Endothelial cell of umbilical vein (primary cell): Measurements from ENCODE around the gene TDRD7. TPM values are rescaled to one million over a fixed set of nuclear protein-coding genes. Genes with fewer than 3 reads are reported as not detected.

Experiments used
- BruUV-seq: library from RNA; stranded (reverse); fragments of 400-500 nt; replicated peaks from 2 replicates; lab custom pipeline; 2021; lab: Mats Ljungman, UMichigan
- CTCF ChIA-PET: fragments of 300-600, 350-600 bp; sonication (Branson Sonifier 250); formaldehyde crosslinking; loops from one replicate; lab custom pipeline; 2021; ENCODE audit warnings: antibody characterized with exemption, inconsistent platforms; lab: Charles Lee
- POLR2A ChIA-PET: fragments of 300-600, 350-600 bp; sonication (Branson Sonifier 250); formaldehyde crosslinking; loops from one replicate; lab custom pipeline; 2021; ENCODE audit warnings: antibody characterized with exemption, inconsistent platforms; lab: Charles Lee
- DNase-seq: peaks from one replicate; pipeline ENCODE4 v3.0.0-alpha.2; 2011; ENCODE audit warnings: low read depth, low spot score
- FAIRE-seq: peaks from 2 replicates; lab custom pipeline; 2011; peaks lifted over from hg19 to GRCh38; lab: Jason Lieb, UNC
- H2AFZ ChIP-seq: 2 replicates; pipeline ENCODE4 v1.6.0; 2012; ENCODE audit warnings: low read depth, low read length, control low read depth, inconsistent platforms
- H3K27ac ChIP-seq: 2 replicates; pipeline ENCODE4 v1.5.1; 2011; ENCODE audit warnings: low read depth, mild to moderate bottlenecking, control low read depth, low read length, moderate library complexity; ENCODE audit not compliant: insufficient read depth
- H3K27me3 ChIP-seq, 2 experiments: 2 replicates each; pipeline versions ENCODE4 v1.6.0 to v1.6.1; 2011; ENCODE audit warnings: low read length in 2 of 2, mixed read lengths in 1 of 2; ENCODE audit not compliant: control insufficient read depth in 2 of 2, insufficient read depth in 2 of 2
- H3K36me3 ChIP-seq, 2 experiments: 2 replicates in 1 of 2; 3 replicates in 1 of 2; pipeline ENCODE4 v1.5.1; 2011; ENCODE audit warnings: low read length in 2 of 2, mild to moderate bottlenecking in 1 of 2, moderate library complexity in 1 of 2; ENCODE audit not compliant: control insufficient read depth in 2 of 2, insufficient read depth in 2 of 2; ENCODE audit errors: extremely low read depth in 1 of 2
- H3K4me1 ChIP-seq: 3 replicates; pipeline ENCODE4 v1.5.1; 2011; ENCODE audit warnings: mild to moderate bottlenecking, low read length; ENCODE audit not compliant: control insufficient read depth, insufficient read depth; ENCODE audit errors: extremely low read depth
- H3K4me2 ChIP-seq: 2 replicates; pipeline ENCODE4 v1.6.1; 2011; ENCODE audit warnings: low read length, control low read depth, mixed read lengths; ENCODE audit not compliant: insufficient read depth
- H3K4me3 ChIP-seq, 3 experiments: fragments of 200-600 bp in 1 of 3; sonication (generic), shearing (Covaris generic) in 1 of 3; replicated peaks in 1 of 3; 2 replicates each; pipeline ENCODE4 v1.5.1; 2011 to 2016; ENCODE audit warnings: control low read depth in 3 of 3, low read length in 3 of 3, mild to moderate bottlenecking in 2 of 3, inconsistent platforms in 1 of 3, low read depth in 1 of 3, moderate library complexity in 1 of 3; ENCODE audit not compliant: insufficient read depth in 1 of 3
- H3K79me2 ChIP-seq: 2 replicates; pipeline ENCODE4 v1.6.0; 2012; ENCODE audit warnings: low read length, inconsistent platforms; ENCODE audit not compliant: control insufficient read depth, insufficient read depth
- H3K9ac ChIP-seq: replicated peaks from 2 replicates; pipeline ENCODE3; 2011; ENCODE audit warnings: low read length, control low read depth; ENCODE audit not compliant: insufficient read depth; ENCODE audit errors: extremely low read depth
- H3K9me1 ChIP-seq: replicated peaks from 3 replicates; pipeline ENCODE4 v1.6.0; 2011; ENCODE audit warnings: mild to moderate bottlenecking, low read length; ENCODE audit not compliant: control insufficient read depth, insufficient read depth; ENCODE audit errors: extremely low read depth
- H3K9me3 ChIP-seq: replicated peaks from 2 replicates; pipeline ENCODE4 v1.5.1; 2012; ENCODE audit warnings: low read length, inconsistent platforms; ENCODE audit not compliant: control insufficient read depth, insufficient read depth
- H4K20me1 ChIP-seq: replicated peaks from 2 replicates; pipeline ENCODE3; 2011; ENCODE audit warnings: mild to moderate bottlenecking, low read length; ENCODE audit not compliant: control insufficient read depth, insufficient read depth; ENCODE audit errors: extremely low read depth
- EZH2 ChIP-seq: IDR thresholded peaks from 2 replicates; pipeline ENCODE4 v1.6.1; 2012; ENCODE audit warnings: borderline replicate concordance, low read depth, mild to moderate bottlenecking, moderate library complexity, low read length, inconsistent platforms; ENCODE audit not compliant: severe bottlenecking
- FOS ChIP-seq: IDR thresholded peaks from 2 replicates; pipeline ENCODE4 v1.6.1; 2011; ENCODE audit warnings: mild to moderate bottlenecking, low read length, moderate library complexity, borderline replicate concordance; ENCODE audit not compliant: insufficient read depth
- GATA2 ChIP-seq: IDR thresholded peaks from 2 replicates; pipeline ENCODE4 v1.7.0; 2011; ENCODE audit warnings: low read depth, mild to moderate bottlenecking, moderate library complexity, mixed read lengths, low read length; ENCODE audit not compliant: insufficient read length, insufficient read depth
- JUN ChIP-seq: IDR thresholded peaks from 2 replicates; pipeline ENCODE4 v1.6.1; 2011; ENCODE audit warnings: borderline replicate concordance, low read depth; ENCODE audit not compliant: insufficient read length, insufficient read depth
- MYC ChIP-seq: IDR thresholded peaks from one replicate; pipeline ENCODE4 v1.6.1; 2011; ENCODE audit warnings: mild to moderate bottlenecking, low read depth, low read length
- POLR2A ChIP-seq: IDR thresholded peaks from 2 replicates; pipeline ENCODE4 v1.6.1; 2012; ENCODE audit warnings: low read depth, mild to moderate bottlenecking, control low read depth, low read length
- POLR2AphosphoS5 ChIP-seq: IDR thresholded peaks from 2 replicates; pipeline ENCODE4 v1.6.1; 2012; ENCODE audit warnings: low read depth, mild to moderate bottlenecking, control low read depth, low read length, moderate library complexity; ENCODE audit not compliant: insufficient read depth
- dilution Hi-C: fragments of 300-500 bp; cut with MboI; formaldehyde crosslinking; loops from one replicate; pipeline ENCODE4 v1.15.0; 2019; ENCODE audit warnings: low sequenced_read_pairs; ENCODE audit not compliant: extremely low pct_ligation_motif_present
- intact Hi-C: fragments of 100-400 bp; cut with micrococcal nuclease; formaldehyde crosslinking; loops from one replicate; pipeline ENCODE4 v1.10.0; 2022
- polyA plus RNA-seq, 4 experiments: library from polyadenylated mRNA; depleted of rRNA in 3 of 4; stranded (reverse) in 3 of 4; unstranded in 1 of 4; fragments of >200 nt; gene quantifications; 2 replicates each; pipeline versions ENCODE4 v1.2.1 to v1.2.3, GENCODE V29; 2011 to 2012; ENCODE audit warnings: missing spikeins in 1 of 4
- total RNA-seq: library from RNA; stranded (reverse); gene quantifications from 2 replicates; pipeline ENCODE4 v1.2.3, GENCODE V29; 2021
- TF ChIP-seq, protein P1 (sequence below): IDR thresholded peaks from 2 replicates; pipeline ENCODE4 v1.6.1; 2011; ENCODE audit not compliant: insufficient read depth, insufficient read length
- TF ChIP-seq, protein P2 (sequence below), 2 donors: IDR thresholded peaks; 1 replicate in 1 of 2; 2 replicates in 1 of 2; pipeline ENCODE4 v1.5.1; 2011; ENCODE audit warnings: low read length in 2 of 2, mild to moderate bottlenecking in 2 of 2, moderate library complexity in 2 of 2, control low read depth in 1 of 2, inconsistent platforms in 1 of 2, low read depth in 1 of 2; ENCODE audit not compliant: insufficient read depth in 1 of 2; ENCODE audit errors: extremely low read depth in 1 of 2

The TDRD7 gene
- total and polyA plus RNA-seq, 2 donors (not counting 3 experiments of a cell fraction or from before 2014, with no cell fraction given) = 4.9 to 11.5 TPM

DNA sequence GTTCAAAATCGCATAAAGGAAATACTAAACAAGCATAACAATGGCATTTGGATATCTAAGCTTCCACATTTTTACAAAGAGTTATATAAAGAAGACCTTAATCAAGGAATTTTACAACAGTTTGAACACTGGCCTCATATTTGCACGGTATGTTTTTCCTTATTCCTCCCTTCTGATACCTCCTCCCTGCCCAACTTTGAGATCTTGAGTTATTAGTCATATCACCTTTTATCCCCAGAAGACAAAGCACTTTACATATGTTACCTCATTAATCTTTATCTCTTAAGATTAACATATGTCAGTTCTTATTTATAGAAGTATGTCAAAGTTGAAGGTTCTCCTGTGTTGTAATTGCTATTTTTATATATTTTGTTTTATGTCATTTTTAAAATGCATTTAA lies 29.8 kb downstream of the TDRD7 start:
- dilution Hi-C loops = no loop called here
- H3K4me3 ChIP-seq = no peak overlapping the region
- H3K36me3 ChIP-seq = no peaks in the 10 kb centered on the region
- no peaks in the 10 kb centered on the region for H4K20me1 ChIP-seq
- H3K4me2 ChIP-seq = no peak overlapping the region
- no peak for FAIRE-seq
- H3K27ac ChIP-seq = no peak overlapping the region
- H3K79me2 ChIP-seq = no peaks in the 10 kb centered on the region
- intact Hi-C loops = no loop called here
- ChIA-PET CTCF (interaction anchor here (0.5 to 4.1 kb wide), 5 partner anchors 12 to 174 kb away, joined by 3 to 14 read pairs (median 3); no protein-coding TSS in a partner anchor), POLR2A (no interaction called here)
- DNase-seq = peak; percentile 25
- H3K9me1 ChIP-seq = no peaks in the 10 kb centered on the region
- TF ChIP-seq, protein P1, sequence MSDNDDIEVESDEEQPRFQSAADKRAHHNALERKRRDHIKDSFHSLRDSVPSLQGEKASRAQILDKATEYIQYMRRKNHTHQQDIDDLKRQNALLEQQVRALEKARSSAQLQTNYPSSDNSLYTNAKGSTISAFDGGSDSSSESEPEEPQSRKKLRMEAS = no peak
- TF ChIP-seq JUN (peak; percentile 10), GATA2 (no peak)
- no peak overlapping the region for H3K9ac ChIP-seq
- H3K4me1 ChIP-seq = no peaks in the 10 kb centered on the region
- H3K27me3 ChIP-seq = no peaks in the 10 kb centered on the region
- no peaks in the 10 kb centered on the region for H3K9me3 ChIP-seq
- H2AFZ ChIP-seq = no peak overlapping the region
- no TSS peak for BruUV-seq

DNA sequence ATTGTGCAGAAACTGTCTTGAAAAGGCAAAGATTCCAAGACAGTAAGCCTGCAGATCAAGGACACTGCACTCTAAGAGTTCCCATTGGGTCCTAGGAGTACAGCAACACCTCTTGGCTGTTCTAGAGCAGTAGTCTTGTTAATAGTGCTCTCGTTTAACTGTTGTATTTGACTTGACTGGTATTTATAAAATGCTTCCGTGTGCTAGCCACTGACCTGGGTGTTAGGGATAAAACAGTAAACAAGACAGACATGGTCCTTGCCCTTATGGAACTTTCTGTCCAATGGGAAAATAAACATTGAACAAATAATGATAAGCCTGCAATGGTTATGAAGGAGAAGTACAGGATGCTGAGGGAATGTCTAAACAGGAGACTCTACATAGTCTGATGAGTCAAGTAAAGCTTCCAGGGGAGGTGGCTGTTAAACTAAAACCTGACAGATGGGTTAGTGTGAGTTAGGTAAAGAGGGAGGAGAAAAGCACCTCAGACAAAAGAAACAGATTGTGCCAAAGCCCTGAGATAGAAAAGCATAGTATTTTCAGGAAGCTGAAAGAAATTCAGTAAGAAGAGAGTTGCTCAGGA lies 33.3 kb downstream of the TDRD7 start:
- FAIRE-seq = no peak
- POLR2A ChIA-PET = no interaction called here

More for the DNA sequence above, 33.3 kb downstream of the TDRD7 start:
- Histone ChIP-seq H3K9ac (no peak overlapping the region), H3K27ac (no peak overlapping the region), H3K9me1 (no peaks in the 10 kb centered on the region), H3K4me2 (no peak overlapping the region), H3K4me3 (no peak overlapping the region), H3K4me1 (no peaks in the 10 kb centered on the region), H2AFZ (no peak overlapping the region), H4K20me1 (no peaks in the 10 kb centered on the region), H3K27me3 (no peaks in the 10 kb centered on the region), H3K79me2 (no peaks in the 10 kb centered on the region), H3K36me3 (no peaks in the 10 kb centered on the region), H3K9me3 (no peaks in the 10 kb centered on the region)
- BruUV-seq = no TSS peak
- dilution Hi-C loops = no loop called here
- TF ChIP-seq POLR2A = no peak
- TF ChIP-seq EZH2 = no peak
- TF ChIP-seq, protein P2, sequence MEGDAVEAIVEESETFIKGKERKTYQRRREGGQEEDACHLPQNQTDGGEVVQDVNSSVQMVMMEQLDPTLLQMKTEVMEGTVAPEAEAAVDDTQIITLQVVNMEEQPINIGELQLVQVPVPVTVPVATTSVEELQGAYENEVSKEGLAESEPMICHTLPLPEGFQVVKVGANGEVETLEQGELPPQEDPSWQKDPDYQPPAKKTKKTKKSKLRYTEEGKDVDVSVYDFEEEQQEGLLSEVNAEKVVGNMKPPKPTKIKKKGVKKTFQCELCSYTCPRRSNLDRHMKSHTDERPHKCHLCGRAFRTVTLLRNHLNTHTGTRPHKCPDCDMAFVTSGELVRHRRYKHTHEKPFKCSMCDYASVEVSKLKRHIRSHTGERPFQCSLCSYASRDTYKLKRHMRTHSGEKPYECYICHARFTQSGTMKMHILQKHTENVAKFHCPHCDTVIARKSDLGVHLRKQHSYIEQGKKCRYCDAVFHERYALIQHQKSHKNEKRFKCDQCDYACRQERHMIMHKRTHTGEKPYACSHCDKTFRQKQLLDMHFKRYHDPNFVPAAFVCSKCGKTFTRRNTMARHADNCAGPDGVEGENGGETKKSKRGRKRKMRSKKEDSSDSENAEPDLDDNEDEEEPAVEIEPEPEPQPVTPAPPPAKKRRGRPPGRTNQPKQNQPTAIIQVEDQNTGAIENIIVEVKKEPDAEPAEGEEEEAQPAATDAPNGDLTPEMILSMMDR (IDR thresholded peaks at IDR 0.05; ENCODE audit: extremely low read depth in 1 of 2, insufficient read depth in 1 of 2, low read depth in 1 of 2, low read length in 2 of 2) = no peak
- no peak for TF ChIP-seq POLR2AphosphoS5
- no peak for TF ChIP-seq JUN
- no peak for TF ChIP-seq MYC
- TF ChIP-seq, protein P1 = no peak
- no peak for TF ChIP-seq FOS
- TF ChIP-seq GATA2 = no peak
- DNase-seq = no peak
- intact Hi-C loops = no loop called here
- CTCF ChIA-PET = interaction anchor here (1.3 kb wide), 1 partner anchor 66 kb away, joined by 3 read pairs; no protein-coding TSS in a partner anchor
